Kidney (tissue), 14 donors: Measurements from ENCODE around the gene NPHP4. TPM values are rescaled to one million over a fixed set of nuclear protein-coding genes. Genes with fewer than 3 reads are reported as not detected.

ENCODE experiments used
- DNase-seq, 5 donors: peaks; one replicate each; pipeline ENCODE4 v3.0.0-alpha.2; 2013 to 2020
- FAIRE-seq: peaks from 2 replicates; lab custom pipeline; 2012; peaks lifted over from hg19 to GRCh38; lab: Jason Lieb, UNC
- H3K27ac ChIP-seq, 2 donors: one replicate each; pipeline ENCODE4 v1.7.0; 2013; ENCODE audit warnings: low read depth in 2 of 2, low read length in 2 of 2, inconsistent platforms in 1 of 2
- H3K27me3 ChIP-seq: one replicate; pipeline ENCODE4 v1.7.1; 2013; ENCODE audit warnings: low read length, inconsistent platforms; ENCODE audit not compliant: control insufficient read depth, insufficient read depth
- H3K36me3 ChIP-seq, 3 donors: one replicate each; pipeline versions ENCODE4 v1.7.0 to v1.7.1; 2013; ENCODE audit warnings: low read length in 3 of 3, control low read depth in 1 of 3, inconsistent platforms in 1 of 3; ENCODE audit not compliant: insufficient read depth in 3 of 3, control insufficient read depth in 2 of 3
- H3K4me1 ChIP-seq, 3 donors: one replicate each; pipeline versions ENCODE4 v1.7.0 to v1.7.1; 2013; ENCODE audit warnings: low read length in 3 of 3, inconsistent platforms in 1 of 3, low read depth in 1 of 3; ENCODE audit not compliant: control insufficient read depth in 2 of 3, insufficient read depth in 2 of 3
- H3K4me3 ChIP-seq, 3 donors: one replicate each; pipeline versions ENCODE4 v1.7.0 to v1.8.1; 2013; ENCODE audit warnings: low read length in 3 of 3, control low read depth in 1 of 3, inconsistent platforms in 1 of 3
- H3K9ac ChIP-seq, 3 donors: one replicate each; pipeline versions ENCODE4 v1.7.0 to v1.7.1; 2013; ENCODE audit warnings: low read length in 3 of 3, control low read depth in 1 of 3, inconsistent platforms in 1 of 3
- H3K9me3 ChIP-seq, 3 donors: one replicate each; pipeline versions ENCODE4 v1.7.0 to v1.7.1; 2013; ENCODE audit warnings: low read length in 3 of 3, control low read depth in 1 of 3, inconsistent platforms in 1 of 3; ENCODE audit not compliant: control insufficient read depth in 2 of 3, insufficient read depth in 1 of 3
- intact Hi-C: fragments of 100-400 bp; cut with DNase I; formaldehyde crosslinking; loops from one replicate; pipeline ENCODE4 v1.11.1; 2022
- polyA plus RNA-seq: library from polyadenylated mRNA; stranded (reverse); fragments of 350-450 nt; fragmentation: Illumina TruSeq; extraction: RNeasy Lipid Tissue Mini Kit (QIAGEN cat#74804); gene quantifications from one replicate; pipeline ENCODE4 v1.2.3, GENCODE V29; 2014; ENCODE audit warnings: low read depth, low replicate concordance; ENCODE audit not compliant: insufficient read depth
- total RNA-seq: library from RNA; stranded (reverse); fragmentation: NEBNext Ultra II Directional; extraction: Animal tissue kit (Norgen Biotek cat#: 25700); gene quantifications from one replicate; pipeline ENCODE4 v1.2.1, GENCODE V29; 2021
- TF ChIP-seq, protein P1 (sequence below): IDR thresholded peaks from 3 replicates; pipeline ENCODE4 v1.5.1; 2012; ENCODE audit warnings: mild to moderate bottlenecking, moderate library complexity, borderline replicate concordance; ENCODE audit not compliant: insufficient read depth; ENCODE audit errors: extremely low read depth
- donor health status: control.
- donor health status: control.
- donor health status: control.
- donor health status: control.
- donor health status: control.
- donor health status: DM: yes; HTN: yes; CAD: no.
- donor health status: Normal renal cell carcinoma (clear cell type).

Gene NPHP4
- total and polyA plus RNA-seq, 2 donors from 2014 or later, result 2.9 to 16.1 TPM

- Histone ChIP-seq H3K27me3 (no peaks in the 10 kb centered on the region), H3K9me3 (no peaks in the 10 kb centered on the region), H3K4me1 (no peaks in the 10 kb centered on the region), H3K9ac (no peak overlapping the region), H3K36me3 (no peaks in the 10 kb centered on the region), H3K4me3 (no peak overlapping the region), H3K27ac (no peak overlapping the region)
- TF ChIP-seq, protein P1, sequence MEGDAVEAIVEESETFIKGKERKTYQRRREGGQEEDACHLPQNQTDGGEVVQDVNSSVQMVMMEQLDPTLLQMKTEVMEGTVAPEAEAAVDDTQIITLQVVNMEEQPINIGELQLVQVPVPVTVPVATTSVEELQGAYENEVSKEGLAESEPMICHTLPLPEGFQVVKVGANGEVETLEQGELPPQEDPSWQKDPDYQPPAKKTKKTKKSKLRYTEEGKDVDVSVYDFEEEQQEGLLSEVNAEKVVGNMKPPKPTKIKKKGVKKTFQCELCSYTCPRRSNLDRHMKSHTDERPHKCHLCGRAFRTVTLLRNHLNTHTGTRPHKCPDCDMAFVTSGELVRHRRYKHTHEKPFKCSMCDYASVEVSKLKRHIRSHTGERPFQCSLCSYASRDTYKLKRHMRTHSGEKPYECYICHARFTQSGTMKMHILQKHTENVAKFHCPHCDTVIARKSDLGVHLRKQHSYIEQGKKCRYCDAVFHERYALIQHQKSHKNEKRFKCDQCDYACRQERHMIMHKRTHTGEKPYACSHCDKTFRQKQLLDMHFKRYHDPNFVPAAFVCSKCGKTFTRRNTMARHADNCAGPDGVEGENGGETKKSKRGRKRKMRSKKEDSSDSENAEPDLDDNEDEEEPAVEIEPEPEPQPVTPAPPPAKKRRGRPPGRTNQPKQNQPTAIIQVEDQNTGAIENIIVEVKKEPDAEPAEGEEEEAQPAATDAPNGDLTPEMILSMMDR, result no peak
- no peak for FAIRE-seq
- intact Hi-C loops, result no loop called here
- no peak for DNase-seq
Measured at GRCh38 chr1:5827516-5827915, 164.7 kb downstream of the NPHP4 start.

DNA sequence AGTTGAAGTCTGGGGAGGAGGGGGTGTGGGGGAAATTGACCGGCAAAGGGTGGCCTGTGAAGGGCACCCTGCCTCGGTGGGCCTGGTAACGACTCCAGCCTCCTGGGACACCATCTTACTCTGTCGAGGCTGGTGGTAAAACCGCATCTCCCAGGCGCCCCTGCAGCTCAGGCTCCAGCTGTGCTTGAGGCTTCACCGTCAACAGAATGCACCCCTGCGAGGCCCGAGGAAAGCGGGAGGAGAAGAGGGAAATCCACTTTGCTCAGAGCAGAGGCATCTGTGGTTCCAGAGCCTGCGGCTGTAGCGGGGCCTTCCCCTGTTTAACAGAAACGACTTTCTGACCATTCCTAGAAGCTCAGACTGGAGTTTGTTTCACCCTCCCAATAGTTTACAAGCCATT lies 165.6 kb downstream of the NPHP4 start:
- Histone ChIP-seq H3K9ac (no peak overlapping the region), H3K36me3 (no peaks in the 10 kb centered on the region), H3K4me3 (no peak overlapping the region), H3K4me1 (no peaks in the 10 kb centered on the region), H3K27ac (no peak overlapping the region), H3K9me3 (no peaks in the 10 kb centered on the region), H3K27me3 (no peaks in the 10 kb centered on the region)
- FAIRE-seq, result no peak
- intact Hi-C loops, result no loop called here
- TF ChIP-seq, protein P1, result no peak
- peak in 1 of 5 donors; percentile 18 for DNase-seq

- H3K36me3 ChIP-seq, result no peaks in the 10 kb centered on the region
- intact Hi-C loops, result no loop called here
- FAIRE-seq (no peak), DNase-seq (no peak)
- no peaks in the 10 kb centered on the region for H3K4me1 ChIP-seq
- TF ChIP-seq, protein P1, result no peak
- no peak overlapping the region for H3K9ac ChIP-seq
- H3K27me3 ChIP-seq, result no peaks in the 10 kb centered on the region
- H3K4me3 ChIP-seq, result no peak overlapping the region
- H3K9me3 ChIP-seq, result no peaks in the 10 kb centered on the region
- no peak overlapping the region for H3K27ac ChIP-seq
Measured at GRCh38 chr1:5822726-5823125, 169.5 kb downstream of the NPHP4 start.

- intact Hi-C loops, result no loop called here
Measured at GRCh38 chr1:5822266-5822665, 170.0 kb downstream of the NPHP4 start.

More at GRCh38 chr1:5822266-5822665, 170.0 kb downstream of the NPHP4 start:
- Histone ChIP-seq H3K27ac (no peak overlapping the region), H3K4me3 (no peak overlapping the region), H3K9me3 (peaks cover 0 to 1% (median 0%) of the 10 kb centered on the region in 3 donors), H3K4me1 (no peaks in the 10 kb centered on the region), H3K9ac (no peak overlapping the region), H3K27me3 (no peaks in the 10 kb centered on the region), H3K36me3 (no peaks in the 10 kb centered on the region)
- FAIRE-seq (no peak), DNase-seq (no peak)
- TF ChIP-seq, protein P1, result no peak
